Osteocyte (in vitro differentiated cells): ENCODE data around the gene B4GALT1. TPM values are rescaled to one million over a fixed set of nuclear protein-coding genes. Genes with fewer than 3 reads are reported as not detected.

Experiments
- DNase-seq: peaks from one replicate; pipeline ENCODE4 v3.0.0; 2021; ENCODE audit warnings: mixed read lengths; ENCODE audit not compliant: unreplicated experiment; ENCODE audit errors: extremely low spot score
- H3K27ac Mint-ChIP-seq: one replicate; pipeline ENCODE4 v1.8.0; 2021; ENCODE audit warnings: mild to moderate bottlenecking, mixed read lengths; ENCODE audit not compliant: unreplicated experiment
- H3K27me3 Mint-ChIP-seq: one replicate; pipeline ENCODE4 v1.8.0; 2021; ENCODE audit warnings: mixed read lengths; ENCODE audit not compliant: unreplicated experiment
- H3K36me3 Mint-ChIP-seq: one replicate; pipeline ENCODE4 v1.8.0; 2021; ENCODE audit warnings: mixed read lengths; ENCODE audit not compliant: unreplicated experiment
- H3K4me1 Mint-ChIP-seq: one replicate; pipeline ENCODE4 v1.8.0; 2021; ENCODE audit warnings: mixed read lengths; ENCODE audit not compliant: unreplicated experiment
- H3K4me3 Mint-ChIP-seq: one replicate; pipeline ENCODE4 v1.8.0; 2021; ENCODE audit warnings: mild to moderate bottlenecking, moderate library complexity, mixed read lengths; ENCODE audit not compliant: unreplicated experiment
- H3K9me3 Mint-ChIP-seq: one replicate; pipeline ENCODE4 v1.8.0; 2021; ENCODE audit warnings: mixed read lengths; ENCODE audit not compliant: unreplicated experiment
- CTCF ChIP-seq: fragments of 200-600 bp; sonication (generic); IDR thresholded peaks from 2 replicates; pipeline ENCODE4 v1.5.0; 2021; ENCODE audit warnings: antibody characterized with exemption, mild to moderate bottlenecking, moderate library complexity
- long read RNA-seq: library from polyadenylated mRNA; unstranded; transcript quantifications from one replicate; pipeline ENCODE4 v2.0.0, GENCODE V29; 2021
- total RNA-seq: library from RNA; stranded (reverse); gene quantifications from 2 replicates; pipeline ENCODE4 v1.2.1, GENCODE V29; 2021

B4GALT1 gene
- total RNA-seq: 39.1 and 40.9 TPM in 2 replicates
- long read RNA-seq, full-length matches to known transcripts: 2 of 8 reads
- long read RNA-seq, partial matches to known transcripts: 1 of 8 reads
- long read RNA-seq, other reads (novel, unspliced or antisense): 5 of 8 reads

- H3K27me3 Mint-ChIP-seq: no peaks in the 10 kb centered on the region
- peak within 1 kb of the TSS; percentile 80 for H3K27ac Mint-ChIP-seq
- DNase-seq: peak; percentile 98
- H3K4me3 Mint-ChIP-seq: peak within 1 kb of the TSS; percentile 86
- peaks cover 43% of the 10 kb centered on the region for H3K4me1 Mint-ChIP-seq
- no peaks in the 10 kb centered on the region for H3K9me3 Mint-ChIP-seq
- no peaks in the 10 kb centered on the region for H3K36me3 Mint-ChIP-seq
- TF ChIP-seq CTCF: no peak
Measured at GRCh38 chr9:33167084-33167971, at the start of gene B4GALT1. B4GALT1 (minus strand) TSS chr9:33167336; CDS start chr9:33167169, 167 bp downstream.

GRCh38 chr9:33211695-33212393 lies 44.7 kb upstream of the B4GALT1 start:
- H3K4me1 Mint-ChIP-seq: peaks cover 14% of the 10 kb centered on the region
- H3K4me3 Mint-ChIP-seq: no peak overlapping the region
- no peak for DNase-seq
- H3K9me3 Mint-ChIP-seq: no peaks in the 10 kb centered on the region
- no peak for TF ChIP-seq CTCF
- H3K27me3 Mint-ChIP-seq: peaks cover 32% of the 10 kb centered on the region
- H3K36me3 Mint-ChIP-seq: no peaks in the 10 kb centered on the region
- no peak overlapping the region for H3K27ac Mint-ChIP-seq

GRCh38 chr9:33210006-33210715 lies 43.0 kb upstream of the B4GALT1 start:
- Mint-ChIP-seq H3K9me3 (no peaks in the 10 kb centered on the region), H3K36me3 (no peaks in the 10 kb centered on the region), H3K27me3 (peaks cover 26% of the 10 kb centered on the region), H3K4me1 (peaks cover 14% of the 10 kb centered on the region), H3K4me3 (no peak overlapping the region), H3K27ac (no peak overlapping the region)
- TF ChIP-seq CTCF: no peak
- no peak for DNase-seq

- Mint-ChIP-seq H3K36me3 (no peaks in the 10 kb centered on the region), H3K27me3 (peaks cover 26% of the 10 kb centered on the region), H3K9me3 (no peaks in the 10 kb centered on the region), H3K27ac (no peak overlapping the region), H3K4me1 (peaks cover 14% of the 10 kb centered on the region), H3K4me3 (no peak overlapping the region)
- no peak for TF ChIP-seq CTCF
- DNase-seq: no peak
Measured at GRCh38 chr9:33209394-33209793, 42.3 kb upstream of the B4GALT1 start.
